OCI-LY1 (cell line): Measurements from ENCODE around the gene KIFBP.

Experiments
- H2AFZ ChIP-seq: fragments of 200-600 bp; sonication (generic), shearing (Covaris generic); 2 replicates; pipeline ENCODE4 v1.6.0; 2014; ENCODE audit warnings: antibody characterized with exemption, mild to moderate bottlenecking, low read length
- H3F3A ChIP-seq: fragments of 200-600 bp; sonication (generic), shearing (Covaris generic); 2 replicates; pipeline ENCODE4 v1.6.0; 2014; ENCODE audit warnings: mild to moderate bottlenecking, antibody characterized with exemption, low read length, moderate library complexity; ENCODE audit not compliant: insufficient read depth
- H3K27ac ChIP-seq: fragments of 200-600 bp; sonication (generic); 2 replicates; pipeline ENCODE4 v1.5.1; 2014; ENCODE audit warnings: low read length, mixed run types, mild to moderate bottlenecking, low read depth; ENCODE audit not compliant: poor library complexity, severe bottlenecking
- H3K27me3 ChIP-seq: fragments of 200-600 bp; sonication (generic); 2 replicates; pipeline ENCODE4 v1.6.0; 2014; ENCODE audit warnings: antibody characterized with exemption, mild to moderate bottlenecking, low read length, moderate library complexity; ENCODE audit not compliant: insufficient read depth
- H3K36me3 ChIP-seq: fragments of 200-600 bp; sonication (generic); 2 replicates; pipeline ENCODE4 v1.6.1; 2014; ENCODE audit warnings: mild to moderate bottlenecking, antibody characterized with exemption, low read length, moderate library complexity, mixed read lengths; ENCODE audit not compliant: insufficient read depth
- H3K4me1 ChIP-seq: fragments of 200-600 bp; sonication (generic); 2 replicates; pipeline ENCODE4 v1.5.1; 2014; ENCODE audit warnings: mild to moderate bottlenecking, low read length, moderate library complexity; ENCODE audit not compliant: insufficient read depth, severe bottlenecking
- H3K4me2 ChIP-seq: fragments of 200-600 bp; sonication (generic), shearing (Covaris generic); 2 replicates; pipeline ENCODE4 v1.6.1; 2014; ENCODE audit warnings: low read length
- H3K4me3 ChIP-seq: fragments of 200-600 bp; sonication (generic); 2 replicates; pipeline ENCODE4 v1.5.1; 2014; ENCODE audit warnings: low read length, low read depth, mild to moderate bottlenecking, mixed read lengths; ENCODE audit not compliant: poor library complexity, severe bottlenecking
- H3K79me2 ChIP-seq: fragments of 200-600 bp; shearing (Covaris generic); 2 replicates; pipeline ENCODE4 v1.6.1; 2016; ENCODE audit warnings: mixed run types, low read length, mixed read lengths; ENCODE audit not compliant: insufficient read depth
- H3K9ac ChIP-seq: fragments of 200-600 bp; sonication (generic), shearing (Covaris generic); 2 replicates; pipeline ENCODE4 v1.6.1; 2014; ENCODE audit warnings: mild to moderate bottlenecking, low read length, mixed read lengths
- H3K9me2 ChIP-seq: fragments of 200-600 bp; sonication (generic), shearing (Covaris generic); 2 replicates; pipeline ENCODE4 v1.6.1; 2014; ENCODE audit warnings: low read depth, mild to moderate bottlenecking, low read length, mixed read lengths
- H3K9me3 ChIP-seq: fragments of 200-600 bp; shearing (Covaris generic); 2 replicates; pipeline ENCODE4 v1.6.1; 2014; ENCODE audit warnings: low read length, mixed read lengths
- H4K20me1 ChIP-seq: fragments of 200-600 bp; sonication (generic), shearing (Covaris generic); 2 replicates; pipeline ENCODE4 v1.6.0; 2016; ENCODE audit warnings: mild to moderate bottlenecking, low read length; ENCODE audit not compliant: insufficient read depth
- CTCF ChIP-seq: fragments of 200-600 bp; sonication (generic), shearing (Covaris generic); IDR thresholded peaks from 2 replicates; pipeline ENCODE4 v1.5.1; 2017; ENCODE audit warnings: mild to moderate bottlenecking, antibody characterized with exemption, low read length, moderate library complexity, mixed read lengths
- EZH2 ChIP-seq: fragments of 200-600 bp; sonication (generic), shearing (Covaris generic); IDR thresholded peaks from 2 replicates; pipeline ENCODE4 v1.8.0; 2017; ENCODE audit warnings: borderline replicate concordance, mixed run types, mild to moderate bottlenecking, antibody characterized with exemption, low read length, moderate library complexity, mixed read lengths

Gene KIFBP

GRCh38 chr10:69056536-69057260 lies 68.1 kb downstream of the KIFBP start:
- H3K36me3 ChIP-seq: no peaks in the 10 kb centered on the region
- no peak overlapping the region for H3K4me3 ChIP-seq
- 0 out of 2 replicates have a peak overlapping the region, but pooled peaks have one; percentile 6 for H3K4me2 ChIP-seq
- H3K9me3 ChIP-seq: no peaks in the 10 kb centered on the region
- H3K27me3 ChIP-seq: no peaks in the 10 kb centered on the region; the same call in 1 of the 2 replicates
- TF ChIP-seq EZH2: no peak
- no peak for TF ChIP-seq CTCF
- H4K20me1 ChIP-seq: no peaks in the 10 kb centered on the region
- H3K27ac ChIP-seq: no peak overlapping the region
- no peaks in the 10 kb centered on the region for H3F3A ChIP-seq
- peaks cover 25% of the 10 kb centered on the region for H3K4me1 ChIP-seq
- peak overlapping the region; percentile 91 for H2AFZ ChIP-seq
- no peaks in the 10 kb centered on the region for H3K9me2 ChIP-seq
- H3K79me2 ChIP-seq: no peaks in the 10 kb centered on the region
- H3K9ac ChIP-seq: no peak overlapping the region; the same call in 1 of the 2 replicates

- Histone ChIP-seq H3K4me2 (peak overlapping the region; percentile 6; the same call in 1 of the 2 replicates), H3K4me1 (peaks cover 30% of the 10 kb centered on the region), H3K36me3 (no peaks in the 10 kb centered on the region), H3K9ac (peak overlapping the region; percentile 11; the same call in 1 of the 2 replicates), H3K27ac (no peak overlapping the region), H3K4me3 (no peak overlapping the region), H2AFZ (peak overlapping the region; percentile 91), H3K79me2 (no peaks in the 10 kb centered on the region), H3K9me2 (no peaks in the 10 kb centered on the region), H3K9me3 (no peaks in the 10 kb centered on the region), H3F3A (no peaks in the 10 kb centered on the region), H4K20me1 (no peaks in the 10 kb centered on the region), H3K27me3 (no peaks in the 10 kb centered on the region; the same call in 1 of the 2 replicates)
- TF ChIP-seq EZH2 (no peak), CTCF (no peak)
These were observed 68.8 kb downstream of the KIFBP start for GRCh38 chr10:69057261-69057950.

GRCh38 chr10:69057951-69058297 lies 69.3 kb downstream of the KIFBP start:
- Histone ChIP-seq H3K9me2 (no peaks in the 10 kb centered on the region), H2AFZ (no peak overlapping the region), H3K27ac (no peak overlapping the region), H3K36me3 (no peaks in the 10 kb centered on the region), H3K9me3 (no peaks in the 10 kb centered on the region), H3K79me2 (no peaks in the 10 kb centered on the region), H4K20me1 (no peaks in the 10 kb centered on the region), H3K4me1 (peaks cover 30% of the 10 kb centered on the region), H3K4me2 (no peak overlapping the region), H3K9ac (no peak overlapping the region), H3K27me3 (peaks cover under 1% of the 10 kb centered on the region; the same call in 1 of the 2 replicates), H3K4me3 (no peak overlapping the region), H3F3A (no peaks in the 10 kb centered on the region)
- no peak for TF ChIP-seq CTCF
- TF ChIP-seq EZH2: no peak
